Peyer's patch (tissue), 4 donors: ENCODE measurements around the gene SMARCA2. TPM values are rescaled to one million over a fixed set of nuclear protein-coding genes. Genes with fewer than 3 reads are reported as not detected.

Experiments used
- DNase-seq, 3 donors: peaks; one replicate each; pipeline ENCODE4 v3.0.0-alpha.2; 2017 to 2019
- H3K27ac ChIP-seq, 4 donors: fragments of 200-600 bp; sonication (generic); one replicate each; pipeline ENCODE4 v1.5.1; 2016 to 2019
- H3K27me3 ChIP-seq, 2 donors: fragments of 200-600 bp; sonication (generic); one replicate each; pipeline ENCODE4 v1.5.1; 2019
- H3K36me3 ChIP-seq, 3 donors: fragments of 200-600 bp; sonication (generic); one replicate each; pipeline ENCODE4 v1.5.1; 2016 to 2019
- H3K4me1 ChIP-seq, 4 donors: fragments of 200-600 bp; sonication (generic); one replicate each; pipeline ENCODE4 v1.5.1; 2016 to 2019
- H3K4me3 ChIP-seq, 4 donors: fragments of 200-600 bp; sonication (generic); 1 replicate in 3 of 4; 2 replicates in 1 of 4; pipeline ENCODE4 v1.5.1; 2016 to 2019; ENCODE audit warnings: mild to moderate bottlenecking in 1 of 4
- H3K9me3 ChIP-seq, 4 donors: fragments of 200-600 bp; sonication (generic); one replicate each; pipeline ENCODE4 v1.5.1; 2016 to 2019; ENCODE audit warnings: mild to moderate bottlenecking in 1 of 4
- CTCF ChIP-seq, 6 experiments: fragments of 450-650 bp in 4 of 6; fragments of 200-600 bp in 2 of 6; sonication (generic) in 1 of 6; IDR thresholded peaks; one replicate each; pipeline ENCODE4 v1.5.1; 2017 to 2019; ENCODE audit warnings: antibody characterized with exemption in 6 of 6, mild to moderate bottlenecking in 3 of 6, moderate library complexity in 1 of 6
- POLR2A ChIP-seq, 2 donors: fragments of 450-650 bp; IDR thresholded peaks; one replicate each; pipeline ENCODE4 v1.5.1; 2017; ENCODE audit warnings: antibody characterized with exemption in 2 of 2, mild to moderate bottlenecking in 2 of 2, moderate library complexity in 2 of 2
- total RNA-seq, 4 donors: library from RNA; depleted of rRNA; stranded (reverse); fragments of >200 nt; gene quantifications; one replicate each; pipeline ENCODE4 v1.1.0, GENCODE V29; 2016

SMARCA2 gene
- total RNA-seq, 4 donors from 2014 or later: 93.7 to 297 (median 113) TPM

DNA sequence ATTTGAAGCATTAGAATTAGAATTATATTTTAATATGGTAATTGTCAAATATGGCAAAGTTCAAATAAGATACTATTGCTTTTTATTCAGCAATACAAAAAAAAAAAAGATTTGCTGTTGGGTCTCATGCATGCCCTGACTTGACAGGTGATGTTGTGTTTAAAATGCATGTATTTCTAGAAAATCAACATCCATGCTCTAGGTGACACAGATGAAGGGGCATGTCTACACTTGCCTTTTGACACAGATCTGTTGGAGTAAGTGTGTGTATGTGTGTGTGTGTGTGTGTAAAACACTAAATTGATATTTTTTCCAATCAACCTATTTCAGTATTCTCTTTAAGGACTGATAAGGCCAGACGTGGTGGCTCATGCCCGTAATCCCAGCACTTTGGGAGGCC is 38.1 kb upstream of the SMARCA2 start:
- H3K9me3 ChIP-seq: no peaks in the 10 kb centered on the region
- TF ChIP-seq CTCF (IDR thresholded peaks at IDR 0.05): no peak
- TF ChIP-seq POLR2A (IDR thresholded peaks at IDR 0.05): no peak

GRCh38 chr9:1978941-1979340 is 36.2 kb upstream of the SMARCA2 start:
- H3K4me1 ChIP-seq: no peaks in the 10 kb centered on the region
- no peaks in the 10 kb centered on the region for H3K27me3 ChIP-seq
- no peaks in the 10 kb centered on the region for H3K9me3 ChIP-seq
- TF ChIP-seq POLR2A (IDR thresholded peaks at IDR 0.05) (no peak), CTCF (IDR thresholded peaks at IDR 0.05) (no peak)
- H3K36me3 ChIP-seq: no peaks in the 10 kb centered on the region
- H3K4me3 ChIP-seq: no peak overlapping the region
- H3K27ac ChIP-seq: peak overlapping the region in 1 of 4 donors; percentile 15
- DNase-seq: no peak

More for the DNA sequence above, 38.1 kb upstream of the SMARCA2 start:
- Histone ChIP-seq H3K36me3 (no peaks in the 10 kb centered on the region), H3K27me3 (no peaks in the 10 kb centered on the region), H3K4me3 (no peak overlapping the region), H3K27ac (no peak overlapping the region), H3K4me1 (no peaks in the 10 kb centered on the region)
- no peak for DNase-seq

GRCh38 chr9:1979741-1980367 is 35.3 kb upstream of the SMARCA2 start:
- no peaks in the 10 kb centered on the region for H3K27me3 ChIP-seq
- TF ChIP-seq CTCF (IDR thresholded peaks at IDR 0.05) (no peak), POLR2A (IDR thresholded peaks at IDR 0.05) (no peak)
- no peak for DNase-seq
- H3K4me3 ChIP-seq: no peak overlapping the region
- no peak overlapping the region for H3K27ac ChIP-seq
- H3K4me1 ChIP-seq: no peaks in the 10 kb centered on the region
- H3K36me3 ChIP-seq: no peaks in the 10 kb centered on the region
- H3K9me3 ChIP-seq: no peaks in the 10 kb centered on the region

- no peak overlapping the region for H3K4me3 ChIP-seq
- no peaks in the 10 kb centered on the region for H3K9me3 ChIP-seq
- no peaks in the 10 kb centered on the region for H3K27me3 ChIP-seq
- DNase-seq: no peak
- no peak for TF ChIP-seq POLR2A (IDR thresholded peaks at IDR 0.05)
- TF ChIP-seq CTCF (IDR thresholded peaks at IDR 0.05): no peak
- H3K36me3 ChIP-seq: no peaks in the 10 kb centered on the region
- H3K4me1 ChIP-seq: no peaks in the 10 kb centered on the region
- no peak overlapping the region for H3K27ac ChIP-seq
Measured at GRCh38 chr9:1980387-1980786, 34.8 kb upstream of the SMARCA2 start.

DNA sequence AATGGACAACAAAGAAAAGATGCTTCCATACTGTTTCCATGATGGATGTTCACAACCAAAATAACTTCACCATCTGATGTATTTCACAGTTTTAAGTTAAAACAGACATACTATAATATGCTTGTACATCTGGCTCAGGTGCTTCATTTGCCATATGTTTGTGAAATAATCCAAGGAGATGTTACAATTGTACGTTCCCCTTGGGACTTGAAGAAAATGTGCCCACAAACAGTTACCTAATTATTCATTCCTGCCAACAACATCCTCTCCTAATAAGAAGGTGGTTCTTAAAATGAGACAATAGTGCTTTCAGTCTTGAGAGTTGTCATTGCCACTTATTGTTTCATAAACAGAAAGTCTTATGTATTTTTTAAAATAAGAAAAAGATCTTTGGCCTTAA is 33.1 kb upstream of the SMARCA2 start:
- Histone ChIP-seq H3K9me3 (no peaks in the 10 kb centered on the region), H3K4me1 (no peaks in the 10 kb centered on the region), H3K27me3 (no peaks in the 10 kb centered on the region), H3K27ac (no peak overlapping the region), H3K36me3 (no peaks in the 10 kb centered on the region), H3K4me3 (no peak overlapping the region)
- TF ChIP-seq CTCF (IDR thresholded peaks at IDR 0.05) (no peak), POLR2A (IDR thresholded peaks at IDR 0.05) (no peak)
- DNase-seq: no peak

DNA sequence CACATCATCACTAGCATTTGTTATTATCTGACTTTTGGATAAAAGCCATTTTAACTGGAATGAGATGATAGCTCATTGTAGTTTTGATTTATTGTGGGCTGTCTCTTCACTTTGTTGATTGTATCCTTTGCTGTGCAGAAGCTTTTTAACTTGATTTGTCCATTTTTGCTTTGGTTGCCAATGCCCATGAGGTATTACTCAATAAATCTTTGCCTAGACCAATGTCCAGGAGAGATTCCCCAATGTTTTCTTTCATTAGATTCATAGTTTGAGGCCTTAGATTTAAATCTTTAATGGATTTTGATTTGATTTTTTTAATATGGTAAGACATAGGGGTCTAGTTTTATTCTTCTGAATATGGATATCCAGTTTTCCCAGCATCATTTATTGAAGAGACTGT is 28.8 kb upstream of the SMARCA2 start:
- Histone ChIP-seq H3K4me1 (no peaks in the 10 kb centered on the region), H3K27ac (no peak overlapping the region), H3K9me3 (no peaks in the 10 kb centered on the region), H3K27me3 (no peaks in the 10 kb centered on the region), H3K36me3 (no peaks in the 10 kb centered on the region), H3K4me3 (no peak overlapping the region)
- TF ChIP-seq CTCF (IDR thresholded peaks at IDR 0.05) (no peak), POLR2A (IDR thresholded peaks at IDR 0.05) (no peak)
- no peak for DNase-seq
